HG03025 (cell line): Measurements from ENCODE around the gene USP17L12.
"Not testable (repeated sequence)": the region's sequence is repeated elsewhere in the genome, so short reads cannot be mapped to it uniquely, and the experiment has no call there.

Experiments
- ATAC-seq: cut with Tn5 transposase; IDR thresholded peaks from one replicate; pipeline ENCODE4 v1.9.1; 2021; ENCODE audit warnings: mild to moderate bottlenecking, moderate library complexity; ENCODE audit not compliant: unreplicated experiment, low FRiP score

The USP17L12 gene, protein sequence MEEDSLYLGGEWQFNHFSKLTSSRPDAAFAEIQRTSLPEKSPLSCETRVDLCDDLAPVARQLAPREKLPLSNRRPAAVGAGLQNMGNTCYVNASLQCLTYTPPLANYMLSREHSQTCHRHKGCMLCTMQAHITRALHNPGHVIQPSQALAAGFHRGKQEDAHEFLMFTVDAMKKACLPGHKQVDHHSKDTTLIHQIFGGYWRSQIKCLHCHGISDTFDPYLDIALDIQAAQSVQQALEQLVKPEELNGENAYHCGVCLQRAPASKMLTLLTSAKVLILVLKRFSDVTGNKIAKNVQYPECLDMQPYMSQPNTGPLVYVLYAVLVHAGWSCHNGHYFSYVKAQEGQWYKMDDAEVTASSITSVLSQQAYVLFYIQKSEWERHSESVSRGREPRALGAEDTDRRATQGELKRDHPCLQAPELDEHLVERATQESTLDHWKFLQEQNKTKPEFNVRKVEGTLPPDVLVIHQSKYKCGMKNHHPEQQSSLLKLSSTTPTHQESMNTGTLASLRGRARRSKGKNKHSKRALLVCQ

GRCh38 chr4:9219852-9220251 is at the start of gene USP17L12:
TSS of gene USP17L12 (plus strand) at chr4:9220152. CDS start at chr4:9220152, 0 bp downstream.
- ATAC-seq = not testable (repeated sequence)

DNA sequence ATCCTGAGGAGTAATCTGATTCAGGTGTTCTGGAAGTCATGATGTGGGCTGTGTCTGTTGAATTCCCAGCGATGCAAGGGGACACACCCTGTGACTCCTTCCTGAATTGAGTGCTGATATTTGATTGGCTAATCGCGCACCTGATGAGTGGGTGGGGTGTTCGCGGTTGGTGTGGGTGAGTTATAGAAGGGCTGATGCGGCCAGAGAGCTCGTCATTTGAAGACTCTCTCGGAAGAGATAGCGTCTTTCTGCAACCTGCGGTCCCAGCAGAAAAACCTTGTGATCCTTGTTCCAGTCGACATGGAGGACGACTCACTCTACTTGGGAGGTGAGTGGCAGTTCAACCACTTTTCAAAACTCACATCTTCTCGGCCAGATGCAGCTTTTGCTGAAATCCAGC is 9.6 kb upstream of the USP17L12 start, which contains the start of gene USP17L10:
Gene USP17L10, plus strand, starts transcription at position 301 of the 400 bp plus-strand sequence. Its CDS starts 0 bp downstream, at position 301.
- not testable (repeated sequence) for ATAC-seq

GRCh38 chr4:9214701-9215100 is 5.3 kb upstream of the USP17L12 start:
- not testable (repeated sequence) for ATAC-seq

- ATAC-seq = not testable (repeated sequence)
These were observed 4.8 kb upstream of the USP17L12 start, which contains the start of gene USP17L11 for GRCh38 chr4:9215105-9215504. TSS of gene USP17L11 (plus strand) at chr4:9215405. CDS start at chr4:9215405, 0 bp downstream.

- ATAC-seq = not testable (repeated sequence)
These were observed 4.6 kb downstream of the USP17L12 start, which contains the start of gene USP17L13 for GRCh38 chr4:9224596-9224995. TSS of gene USP17L13 (plus strand) at chr4:9224896. CDS start at chr4:9224896, 0 bp downstream.

- not testable (repeated sequence) for ATAC-seq
These were observed 10.3 kb downstream of the USP17L12 start for GRCh38 chr4:9230249-9230648.

GRCh38 chr4:9234085-9234484 is 14.1 kb downstream of the USP17L12 start, which contains the start of gene USP17L15:
TSS of gene USP17L15 (plus strand) at chr4:9234385. CDS start at chr4:9234385, 0 bp downstream.
- ATAC-seq = not testable (repeated sequence)

- not testable (repeated sequence) for ATAC-seq
These were observed 18.5 kb downstream of the USP17L12 start for GRCh38 chr4:9238461-9238860.

- not testable (repeated sequence) for ATAC-seq
These were observed 23.6 kb downstream of the USP17L12 start, which contains the start of gene USP17L17 for GRCh38 chr4:9243579-9243978. TSS of gene USP17L17 (plus strand) at chr4:9243879. CDS start at chr4:9243879, 0 bp downstream.

GRCh38 chr4:9247953-9248680 is 28.2 kb downstream of the USP17L12 start, which contains the start of gene USP17L18:
TSS of gene USP17L18 (plus strand) at chr4:9248630. CDS start at chr4:9248630, 0 bp downstream.
- not testable (repeated sequence) for ATAC-seq

GRCh38 chr4:9253078-9253477 is 33.1 kb downstream of the USP17L12 start, which contains the start of gene USP17L19:
TSS of gene USP17L19 (plus strand) at chr4:9253378. CDS start at chr4:9253378, 0 bp downstream.
- not testable (repeated sequence) for ATAC-seq

- not testable (repeated sequence) for ATAC-seq
These were observed 37.9 kb downstream of the USP17L12 start, which contains the start of gene USP17L20 for GRCh38 chr4:9257824-9258223. TSS of gene USP17L20 (plus strand) at chr4:9258124. CDS start at chr4:9258124, 0 bp downstream.

DNA sequence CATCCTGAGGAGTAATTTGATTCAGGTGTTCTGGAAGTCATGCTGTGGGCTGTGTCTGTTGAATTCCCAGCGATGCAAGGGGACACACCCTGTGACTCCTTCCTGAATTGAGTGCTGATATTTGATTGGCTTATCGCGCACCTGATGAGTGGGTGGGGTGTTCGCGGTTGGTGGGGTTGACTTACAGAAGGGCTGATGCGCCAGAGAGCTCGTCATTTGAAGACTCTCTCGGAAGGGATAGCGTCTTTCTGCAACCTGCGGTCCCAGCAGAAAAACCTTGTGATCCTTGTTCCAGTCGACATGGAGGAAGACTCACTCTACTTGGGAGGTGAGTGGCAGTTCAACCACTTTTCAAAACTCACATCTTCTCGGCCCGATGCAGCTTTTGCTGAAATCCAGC is 42.6 kb downstream of the USP17L12 start, which contains the start of gene USP17L21:
Gene USP17L21, plus strand, starts transcription at position 301 of the 400 bp plus-strand sequence. Its CDS starts 0 bp downstream, at position 301.
- ATAC-seq = not testable (repeated sequence)

- ATAC-seq = not testable (repeated sequence)
These were observed 47.4 kb downstream of the USP17L12 start, which contains the start of gene USP17L22 for GRCh38 chr4:9267319-9267718. TSS of gene USP17L22 (plus strand) at chr4:9267619. CDS start at chr4:9267619, 0 bp downstream.
